Mesenchymal stem cell (in vitro differentiated cells and primary cell): ENCODE data around the gene SORBS1.

Source experiments
- DNase-seq: peaks from one replicate; pipeline ENCODE4 v3.0.0-alpha.2; 2013
- H2AFZ ChIP-seq: one replicate; pipeline ENCODE4 v1.6.1; 2013; ENCODE audit warnings: low read depth, mild to moderate bottlenecking, control low read depth, inconsistent platforms, low read length, moderate library complexity
- H2AK5ac ChIP-seq: 2 replicates; pipeline ENCODE4 v1.6.1; 2013; ENCODE audit warnings: low read length, moderate library complexity, mild to moderate bottlenecking, inconsistent platforms; ENCODE audit not compliant: severe bottlenecking
- H2BK120ac ChIP-seq: one replicate; pipeline ENCODE4 v1.6.1; 2013; ENCODE audit warnings: low read depth, mild to moderate bottlenecking, inconsistent platforms, low read length, moderate library complexity
- H2BK12ac ChIP-seq, 2 experiments: one replicate each; pipeline ENCODE4 v1.6.1; 2013; ENCODE audit warnings: inconsistent platforms in 2 of 2, low read length in 2 of 2, mild to moderate bottlenecking in 2 of 2, moderate library complexity in 2 of 2, control low read depth in 1 of 2
- H2BK15ac ChIP-seq: one replicate; pipeline ENCODE4 v1.6.1; 2013; ENCODE audit warnings: mild to moderate bottlenecking, low read depth, inconsistent platforms; ENCODE audit not compliant: poor library complexity, severe bottlenecking
- H2BK5ac ChIP-seq: 2 replicates; pipeline ENCODE4 v1.6.1; 2013; ENCODE audit warnings: low read depth, mild to moderate bottlenecking, low read length, control low read depth, inconsistent platforms; ENCODE audit not compliant: poor library complexity, severe bottlenecking
- H3K14ac ChIP-seq, 2 experiments: one replicate each; pipeline ENCODE4 v1.6.1; 2013; ENCODE audit warnings: inconsistent platforms in 2 of 2, low read length in 2 of 2, control low read depth in 1 of 2, mild to moderate bottlenecking in 1 of 2, moderate library complexity in 1 of 2
- H3K18ac ChIP-seq, 2 experiments: one replicate each; pipeline ENCODE4 v1.6.1; 2013; ENCODE audit warnings: inconsistent platforms in 2 of 2, low read length in 2 of 2, control low read depth in 1 of 2, low read depth in 1 of 2, mild to moderate bottlenecking in 1 of 2
- H3K23ac ChIP-seq, 2 experiments: one replicate each; pipeline ENCODE4 v1.6.1; 2013; ENCODE audit warnings: inconsistent platforms in 2 of 2, low read length in 2 of 2, mild to moderate bottlenecking in 2 of 2, moderate library complexity in 2 of 2, control low read depth in 1 of 2
- H3K27ac ChIP-seq: 2 replicates; pipeline ENCODE4 v1.5.1; 2013; ENCODE audit warnings: mild to moderate bottlenecking, moderate library complexity, low read length, control low read depth, inconsistent platforms; ENCODE audit not compliant: poor library complexity, severe bottlenecking
- H3K27me3 ChIP-seq, 2 experiments: 2 replicates each; pipeline versions ENCODE4 v1.6.1 to v1.7.0; 2013; ENCODE audit warnings: low read length in 2 of 2, mild to moderate bottlenecking in 2 of 2, moderate library complexity in 2 of 2, control low read depth in 1 of 2, inconsistent platforms in 1 of 2; ENCODE audit not compliant: control insufficient read depth in 1 of 2, insufficient read depth in 1 of 2
- H3K36me3 ChIP-seq, 2 experiments: 2 replicates each; pipeline versions ENCODE4 v1.6.1 to v1.7.0; 2013; ENCODE audit warnings: low read length in 2 of 2, control low read depth in 1 of 2, inconsistent platforms in 1 of 2, low read depth in 1 of 2, mild to moderate bottlenecking in 1 of 2; ENCODE audit not compliant: insufficient read depth in 2 of 2, control insufficient read depth in 1 of 2
- H3K4ac ChIP-seq, 2 experiments: one replicate each; pipeline ENCODE4 v1.6.1; 2013; ENCODE audit warnings: inconsistent platforms in 2 of 2, low read length in 2 of 2, mild to moderate bottlenecking in 2 of 2, moderate library complexity in 2 of 2, control low read depth in 1 of 2, low read depth in 1 of 2
- H3K4me1 ChIP-seq: 2 replicates; pipeline ENCODE4 v1.6.1; 2013; ENCODE audit warnings: low read depth, low read length, control low read depth; ENCODE audit not compliant: control insufficient read depth, insufficient read depth
- H3K4me2 ChIP-seq: 2 replicates; pipeline ENCODE4 v1.6.1; 2013; ENCODE audit warnings: low read length, mild to moderate bottlenecking, inconsistent platforms; ENCODE audit not compliant: poor library complexity, severe bottlenecking
- H3K4me3 ChIP-seq, 2 experiments: 2 replicates each; pipeline versions ENCODE4 v1.5.1 to v1.7.0; 2013; ENCODE audit warnings: low read length in 2 of 2, mild to moderate bottlenecking in 2 of 2, control low read depth in 1 of 2, low read depth in 1 of 2; ENCODE audit not compliant: insufficient read depth in 1 of 2
- H3K79me1 ChIP-seq: replicated peaks from 2 replicates; pipeline ENCODE4 v1.6.1; 2013; ENCODE audit warnings: mild to moderate bottlenecking, control low read depth, low read length, inconsistent platforms; ENCODE audit not compliant: poor library complexity, severe bottlenecking
- H3K9ac ChIP-seq: 2 replicates; pipeline ENCODE4 v1.7.0; 2013; ENCODE audit warnings: mild to moderate bottlenecking, low read length, moderate library complexity
- H3K9me3 ChIP-seq: 2 replicates; pipeline ENCODE4 v1.7.0; 2013; ENCODE audit warnings: mild to moderate bottlenecking, low read length; ENCODE audit not compliant: control insufficient read depth
- H4K8ac ChIP-seq: one replicate; pipeline ENCODE4 v1.6.1; 2013; ENCODE audit warnings: inconsistent platforms, mild to moderate bottlenecking, low read length, moderate library complexity
- H4K91ac ChIP-seq: one replicate; pipeline ENCODE4 v1.6.1; 2013; ENCODE audit warnings: mild to moderate bottlenecking, low read length, inconsistent platforms
- WGBS: methylation state at CpG from one replicate; pipeline ENCODE4 v1.1.7; 2013; ENCODE audit warnings: mixed read lengths; 5-methylcytosine and 5-hydroxymethylcytosine counted together

SORBS1 gene

GRCh38 chr10:95389176-95389575, 172.0 kb downstream of the SORBS1 start:
- no peak for DNase-seq
- Histone ChIP-seq H3K4me3 (no peak overlapping the region), H4K91ac (no peak overlapping the region), H3K14ac (no peak overlapping the region), H2AFZ (no peak overlapping the region), H3K79me1 (no peaks in the 10 kb centered on the region), H2BK12ac (no peak overlapping the region), H3K18ac (no peak overlapping the region), H3K4me2 (no peak overlapping the region), H3K23ac (no peak overlapping the region), H3K9ac (no peak overlapping the region), H3K36me3 (no peaks in the 10 kb centered on the region), H3K27ac (no peak overlapping the region), H3K9me3 (no peaks in the 10 kb centered on the region), H2BK5ac (no peak overlapping the region), H4K8ac (no peak overlapping the region), H3K27me3 (peaks cover 0 to 10% of the 10 kb centered on the region in 2 experiments), H2BK120ac (no peak overlapping the region), H2BK15ac (no peak overlapping the region), H3K4me1 (no peaks in the 10 kb centered on the region), H2AK5ac (no peak overlapping the region), H3K4ac (no peak overlapping the region)
- WGBS: 49% methylated on average over 2 of the region's 2 CpGs

GRCh38 chr10:95388539-95388938, 172.6 kb downstream of the SORBS1 start:
- no peak overlapping the region for H3K27ac ChIP-seq
- H3K79me1 ChIP-seq: no peaks in the 10 kb centered on the region
- H2AFZ ChIP-seq: no peak overlapping the region
- no peak overlapping the region for H2BK120ac ChIP-seq
- no peaks in the 10 kb centered on the region for H3K4me1 ChIP-seq
- H3K4me3 ChIP-seq: no peak overlapping the region
- no peaks in the 10 kb centered on the region for H3K36me3 ChIP-seq
- H2BK12ac ChIP-seq: no peak overlapping the region
- no peaks in the 10 kb centered on the region for H3K9me3 ChIP-seq
- no peak overlapping the region for H4K91ac ChIP-seq
- 15% methylated on average over 1 of the region's 1 CpG for WGBS
- H2AK5ac ChIP-seq: no peak overlapping the region
- peak; percentile 32 for DNase-seq
- no peak overlapping the region for H3K4ac ChIP-seq
- no peak overlapping the region for H3K14ac ChIP-seq
- peaks cover 0 to 11% of the 10 kb centered on the region in 2 experiments for H3K27me3 ChIP-seq
- no peak overlapping the region for H4K8ac ChIP-seq
- no peak overlapping the region for H3K9ac ChIP-seq
- H3K18ac ChIP-seq: no peak overlapping the region
- no peak overlapping the region for H2BK15ac ChIP-seq
- H3K23ac ChIP-seq: no peak overlapping the region
- no peak overlapping the region for H3K4me2 ChIP-seq
- H2BK5ac ChIP-seq: no peak overlapping the region

GRCh38 chr10:95388109-95388471, 173.1 kb downstream of the SORBS1 start:
- Histone ChIP-seq H4K91ac (no peak overlapping the region), H3K27me3 (peaks cover 0 to 11% of the 10 kb centered on the region in 2 experiments), H2BK12ac (no peak overlapping the region), H3K9ac (no peak overlapping the region), H3K14ac (no peak overlapping the region), H3K4ac (no peak overlapping the region), H3K4me1 (no peaks in the 10 kb centered on the region), H3K79me1 (no peaks in the 10 kb centered on the region), H2BK120ac (no peak overlapping the region), H3K4me3 (no peak overlapping the region), H3K9me3 (no peaks in the 10 kb centered on the region), H3K18ac (no peak overlapping the region), H2AK5ac (no peak overlapping the region), H3K23ac (no peak overlapping the region), H3K27ac (no peak overlapping the region), H2AFZ (no peak overlapping the region), H2BK15ac (no peak overlapping the region), H2BK5ac (no peak overlapping the region), H4K8ac (no peak overlapping the region), H3K36me3 (no peaks in the 10 kb centered on the region), H3K4me2 (no peak overlapping the region)
- 94% methylated on average over 5 of the region's 5 CpGs for WGBS
- no peak for DNase-seq

GRCh38 chr10:95384011-95384704, 177.0 kb downstream of the SORBS1 start:
- Histone ChIP-seq H3K4me2 (no peak overlapping the region), H3K4ac (no peak overlapping the region), H2AK5ac (no peak overlapping the region), H3K9me3 (no peaks in the 10 kb centered on the region), H3K23ac (no peak overlapping the region), H2BK5ac (no peak overlapping the region), H3K36me3 (peaks cover 0 to 2% of the 10 kb centered on the region in 2 experiments), H3K9ac (no peak overlapping the region), H3K4me1 (no peaks in the 10 kb centered on the region), H4K91ac (no peak overlapping the region), H4K8ac (no peak overlapping the region), H3K14ac (no peak overlapping the region), H3K4me3 (no peak overlapping the region), H3K27me3 (peaks cover 0 to 8% of the 10 kb centered on the region in 2 experiments), H3K27ac (no peak overlapping the region), H2BK120ac (no peak overlapping the region), H3K18ac (no peak overlapping the region), H3K79me1 (no peaks in the 10 kb centered on the region), H2AFZ (no peak overlapping the region), H2BK12ac (no peak overlapping the region), H2BK15ac (no peak overlapping the region)
- DNase-seq: no peak
- WGBS: 91% methylated on average over 11 of the region's 12 CpGs
